Peyer's patch (tissue), 4 donors: Measurements from ENCODE around the gene TMEM117.

ENCODE experiments used
- POLR2A ChIP-seq, 2 donors: fragments of 450-650 bp; IDR thresholded peaks; one replicate each; pipeline ENCODE4 v1.5.1; 2017; ENCODE audit warnings: antibody characterized with exemption in 2 of 2, mild to moderate bottlenecking in 2 of 2, moderate library complexity in 2 of 2
- TF ChIP-seq, protein P1 (sequence below), 6 experiments: fragments of 450-650 bp in 4 of 6; fragments of 200-600 bp in 2 of 6; sonication (generic) in 1 of 6; IDR thresholded peaks; one replicate each; pipeline ENCODE4 v1.5.1; 2017 to 2019; ENCODE audit warnings: antibody characterized with exemption in 6 of 6, mild to moderate bottlenecking in 3 of 6, moderate library complexity in 1 of 6

- TF ChIP-seq, protein P1, sequence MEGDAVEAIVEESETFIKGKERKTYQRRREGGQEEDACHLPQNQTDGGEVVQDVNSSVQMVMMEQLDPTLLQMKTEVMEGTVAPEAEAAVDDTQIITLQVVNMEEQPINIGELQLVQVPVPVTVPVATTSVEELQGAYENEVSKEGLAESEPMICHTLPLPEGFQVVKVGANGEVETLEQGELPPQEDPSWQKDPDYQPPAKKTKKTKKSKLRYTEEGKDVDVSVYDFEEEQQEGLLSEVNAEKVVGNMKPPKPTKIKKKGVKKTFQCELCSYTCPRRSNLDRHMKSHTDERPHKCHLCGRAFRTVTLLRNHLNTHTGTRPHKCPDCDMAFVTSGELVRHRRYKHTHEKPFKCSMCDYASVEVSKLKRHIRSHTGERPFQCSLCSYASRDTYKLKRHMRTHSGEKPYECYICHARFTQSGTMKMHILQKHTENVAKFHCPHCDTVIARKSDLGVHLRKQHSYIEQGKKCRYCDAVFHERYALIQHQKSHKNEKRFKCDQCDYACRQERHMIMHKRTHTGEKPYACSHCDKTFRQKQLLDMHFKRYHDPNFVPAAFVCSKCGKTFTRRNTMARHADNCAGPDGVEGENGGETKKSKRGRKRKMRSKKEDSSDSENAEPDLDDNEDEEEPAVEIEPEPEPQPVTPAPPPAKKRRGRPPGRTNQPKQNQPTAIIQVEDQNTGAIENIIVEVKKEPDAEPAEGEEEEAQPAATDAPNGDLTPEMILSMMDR (IDR thresholded peaks at IDR 0.05) = no peak
- no peak for TF ChIP-seq POLR2A (IDR thresholded peaks at IDR 0.05)
These were observed 424.7 kb downstream of the TMEM117 start for GRCh38 chr12:44260581-44260980.
